ENCODE data around the gene CLIP1.

CLIP1 gene

DNA sequence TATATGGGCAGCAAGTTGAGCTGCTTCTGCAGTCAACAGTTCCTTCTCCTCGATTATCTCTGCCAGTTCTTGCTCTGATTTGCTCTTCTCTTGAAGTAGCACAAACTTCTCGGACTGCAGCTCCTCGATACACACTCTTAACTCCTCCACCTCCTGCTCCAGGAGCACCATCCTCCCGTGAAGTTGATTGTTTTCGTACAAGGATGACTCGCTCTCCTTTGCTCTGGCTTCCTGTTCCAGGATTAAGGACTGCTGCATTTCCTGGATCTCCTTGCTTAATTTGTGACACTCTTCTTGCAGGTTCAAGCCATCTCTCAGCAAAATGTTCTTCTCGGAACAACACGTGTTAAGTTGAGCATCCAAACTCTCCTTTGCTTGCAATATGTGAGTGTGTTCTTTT is 100.0 kb downstream of the CLIP1 start:
- in situ Hi-C loops (cut with HindIII; ENCODE audit: low sequenced_read_pairs) = loop anchor here (5.0 kb wide), 1 partner anchor 40 kb away; no protein-coding TSS in a partner anchor

DNA sequence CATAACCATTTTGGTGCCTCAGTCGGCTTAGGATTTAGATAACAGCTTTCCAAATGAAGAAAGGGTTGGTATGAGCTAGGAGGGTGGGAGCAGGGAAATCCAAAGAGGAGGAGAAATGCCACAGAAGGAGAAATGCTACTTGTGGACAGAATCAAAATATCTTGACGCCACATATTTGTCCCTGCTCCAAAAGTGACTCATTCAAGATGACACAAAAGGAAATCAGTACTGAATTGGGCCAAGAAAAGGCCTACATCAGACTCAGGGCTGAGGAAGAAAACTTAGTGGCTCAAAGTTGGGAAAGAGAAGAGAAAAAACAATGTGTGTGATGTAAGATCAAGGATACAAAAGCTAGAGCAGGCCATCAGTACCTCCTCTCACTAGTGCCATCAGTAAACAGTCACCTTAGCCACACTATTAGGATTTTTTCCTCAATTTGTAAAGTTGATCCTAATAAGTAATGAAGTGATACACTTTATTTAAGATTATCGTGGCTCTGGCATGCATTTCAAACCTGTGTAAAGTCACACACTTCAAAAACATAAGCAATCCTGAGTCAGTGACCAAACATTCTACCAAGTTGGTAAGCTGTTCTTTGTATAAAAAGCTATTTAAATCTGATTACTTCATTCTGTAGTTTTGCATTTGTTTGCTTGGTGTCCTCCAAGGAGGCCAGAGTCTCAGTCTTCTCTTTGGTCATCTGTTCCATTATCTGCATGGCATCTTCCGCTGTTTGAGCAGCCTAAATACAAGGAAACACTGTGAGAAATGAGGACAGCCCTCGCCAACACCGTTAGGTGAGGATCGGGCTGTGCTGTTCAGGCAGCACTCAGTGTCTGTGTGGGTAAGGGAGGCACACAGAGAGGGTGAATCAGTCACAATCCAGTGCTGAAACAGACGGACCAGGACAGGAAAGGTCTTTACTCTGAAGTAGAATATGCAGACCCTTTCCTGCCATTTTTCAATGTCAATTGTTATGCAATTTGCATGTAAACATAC is 103.6 kb downstream of the CLIP1 start:
- in situ Hi-C loops (cut with HindIII; ENCODE audit: low sequenced_read_pairs) = no loop called here

DNA sequence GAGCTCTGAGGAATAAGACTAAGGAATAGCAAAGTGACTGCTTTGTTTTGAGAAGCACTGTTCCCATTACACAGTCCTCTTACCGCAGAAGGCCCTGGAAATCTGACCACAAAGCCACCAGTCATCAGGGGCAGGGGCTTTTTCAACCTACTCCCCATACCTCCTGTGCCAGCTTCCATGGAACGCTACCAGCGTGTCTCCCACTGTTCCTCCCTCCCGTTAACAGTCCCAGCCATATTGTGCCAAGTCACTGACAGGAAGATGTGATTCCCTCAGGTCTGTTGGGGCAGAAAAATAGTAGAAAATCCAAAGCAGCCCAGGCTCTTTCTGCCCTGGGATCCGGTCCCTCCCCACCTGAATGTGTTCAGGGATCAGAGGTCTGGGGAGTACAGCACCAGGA is 109.5 kb downstream of the CLIP1 start:
- in situ Hi-C loops (cut with HindIII; ENCODE audit: low sequenced_read_pairs) = no loop called here

DNA sequence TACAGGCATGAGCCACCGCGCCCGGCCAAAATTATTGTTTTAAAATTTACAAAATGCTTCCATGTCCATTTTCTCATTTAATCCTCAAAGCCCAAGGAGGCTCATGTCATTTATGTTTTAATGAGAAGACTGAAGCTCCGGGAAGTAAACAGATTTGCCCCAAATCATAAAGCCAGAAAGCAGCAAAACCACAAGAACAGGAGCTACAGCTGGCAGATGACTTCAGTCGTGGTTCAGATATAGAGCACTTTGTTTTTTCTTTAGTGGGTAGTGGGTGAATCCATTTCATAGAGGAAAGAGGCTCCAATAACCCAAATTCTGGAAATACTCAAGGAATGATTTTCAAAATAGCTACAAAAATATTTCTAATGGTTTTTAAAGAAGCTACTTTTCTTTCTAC is 110.8 kb downstream of the CLIP1 start:
- in situ Hi-C loops (cut with HindIII; ENCODE audit: low sequenced_read_pairs) = no loop called here

DNA sequence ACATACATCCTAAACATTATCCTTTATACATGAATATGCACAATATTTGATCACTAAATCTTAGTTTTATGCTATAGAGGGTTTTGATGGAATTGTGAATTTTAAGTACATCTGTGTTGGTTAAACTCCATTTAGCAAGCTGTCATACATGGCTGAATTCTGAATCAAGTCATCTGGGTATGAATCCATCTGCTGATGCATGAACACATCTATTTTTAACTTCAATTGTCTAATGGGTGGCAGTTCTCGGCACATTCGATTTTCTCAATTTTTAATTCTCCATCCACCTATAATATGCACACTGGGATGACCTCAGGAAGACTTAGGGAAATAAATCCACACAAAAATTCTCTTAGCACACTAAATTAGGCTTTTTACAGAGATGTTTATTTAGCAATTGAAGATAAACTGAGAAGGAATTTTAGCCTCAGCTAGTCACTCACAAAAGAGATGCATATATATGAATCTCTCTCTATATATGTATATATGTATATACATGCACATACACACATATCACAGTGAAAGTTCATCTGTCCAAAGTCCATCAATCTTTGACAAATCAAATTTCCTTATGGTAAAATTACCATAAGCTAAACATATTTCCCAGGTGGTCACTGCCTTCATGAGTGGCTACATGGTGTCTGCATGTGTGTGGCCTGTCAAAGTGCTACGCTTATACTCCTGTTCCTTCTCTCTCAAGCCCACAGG is 111.7 kb downstream of the CLIP1 start:
- in situ Hi-C loops (cut with HindIII; ENCODE audit: low sequenced_read_pairs) = no loop called here

DNA sequence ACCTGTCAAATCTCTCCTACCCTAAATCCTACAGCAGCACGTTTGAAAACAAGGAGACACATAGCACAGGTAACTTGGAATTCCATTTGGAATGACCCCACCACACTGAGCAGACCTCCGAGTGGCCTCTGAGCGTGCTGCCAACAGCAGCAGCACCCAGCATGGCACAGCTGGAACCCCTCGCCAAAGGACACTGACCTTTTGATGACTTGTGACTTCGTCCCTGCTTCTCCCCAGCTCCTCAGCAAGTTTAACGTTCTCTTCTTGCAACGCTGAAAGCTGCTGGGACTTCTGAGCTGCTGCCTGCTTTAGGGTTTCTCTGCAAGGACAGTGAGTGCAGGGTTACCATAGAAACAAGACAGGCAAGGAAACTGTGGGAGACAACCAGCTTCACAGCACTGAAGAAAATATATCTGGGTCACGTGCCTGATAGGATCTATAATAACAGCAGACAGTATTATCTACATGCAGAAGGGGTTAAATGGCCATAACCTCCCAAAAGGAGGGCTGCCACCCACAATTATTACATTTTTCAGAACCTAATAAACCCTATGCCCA is 112.8 kb downstream of the CLIP1 start:
- in situ Hi-C loops (cut with HindIII; ENCODE audit: low sequenced_read_pairs) = no loop called here

DNA sequence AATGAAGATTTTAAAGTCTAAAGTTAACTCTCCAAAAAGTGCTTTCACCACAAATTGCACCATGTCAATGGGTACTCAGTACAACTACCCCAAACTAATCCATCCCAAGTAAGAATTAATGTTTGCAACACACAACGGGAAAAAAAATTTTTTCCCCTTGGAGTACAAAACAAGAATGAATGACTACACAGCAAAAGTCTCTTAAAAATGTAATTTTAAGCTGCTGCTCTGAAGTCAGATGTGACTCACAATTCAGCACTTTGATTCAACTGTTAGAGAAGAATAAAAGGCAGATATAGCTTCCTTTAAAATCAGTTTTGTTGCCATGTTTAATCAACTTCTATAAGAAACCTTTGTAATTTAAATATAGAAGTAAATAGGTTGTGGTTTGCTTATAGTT is 113.7 kb downstream of the CLIP1 start:
- in situ Hi-C loops (cut with HindIII; ENCODE audit: low sequenced_read_pairs) = no loop called here

DNA sequence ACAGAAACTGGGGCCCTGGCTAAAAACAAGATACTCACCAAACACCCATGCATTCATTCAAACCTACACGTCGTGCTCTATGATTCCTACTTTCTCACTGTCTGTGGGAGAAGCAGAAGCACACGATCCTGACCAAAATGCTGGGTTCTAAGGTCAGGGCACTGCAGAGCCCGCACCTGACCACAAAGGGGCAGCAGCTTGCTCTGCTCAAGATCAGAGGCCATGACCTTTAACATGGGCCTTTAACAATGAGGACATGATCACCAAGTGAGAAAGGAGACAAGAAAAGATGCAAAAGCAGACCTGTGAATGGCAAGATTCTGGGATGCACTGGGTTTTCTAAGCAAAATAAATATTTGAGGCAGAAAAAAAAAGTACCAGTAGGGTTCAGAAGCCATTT is 116.1 kb downstream of the CLIP1 start:
- in situ Hi-C loops (cut with HindIII; ENCODE audit: low sequenced_read_pairs) = no loop called here

DNA sequence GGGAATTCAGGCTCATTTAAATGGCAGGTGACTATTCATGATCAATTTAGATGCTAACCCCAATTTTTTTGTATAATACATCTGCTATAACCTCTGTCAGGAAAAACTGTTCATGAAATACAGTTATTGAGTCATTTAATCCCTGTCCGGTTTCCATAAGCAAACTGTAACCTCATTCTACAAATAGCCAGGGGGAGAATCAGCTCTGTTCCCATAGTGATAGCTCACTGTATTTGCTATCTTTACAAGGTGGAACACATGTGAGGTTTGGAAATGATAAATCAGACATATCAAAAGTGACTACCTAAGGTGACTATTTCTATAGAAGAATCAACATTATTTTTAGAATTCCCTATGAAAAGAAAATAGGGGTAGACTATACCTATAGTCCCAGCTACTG is 117.5 kb downstream of the CLIP1 start:
- in situ Hi-C loops (cut with HindIII; ENCODE audit: low sequenced_read_pairs) = no loop called here

DNA sequence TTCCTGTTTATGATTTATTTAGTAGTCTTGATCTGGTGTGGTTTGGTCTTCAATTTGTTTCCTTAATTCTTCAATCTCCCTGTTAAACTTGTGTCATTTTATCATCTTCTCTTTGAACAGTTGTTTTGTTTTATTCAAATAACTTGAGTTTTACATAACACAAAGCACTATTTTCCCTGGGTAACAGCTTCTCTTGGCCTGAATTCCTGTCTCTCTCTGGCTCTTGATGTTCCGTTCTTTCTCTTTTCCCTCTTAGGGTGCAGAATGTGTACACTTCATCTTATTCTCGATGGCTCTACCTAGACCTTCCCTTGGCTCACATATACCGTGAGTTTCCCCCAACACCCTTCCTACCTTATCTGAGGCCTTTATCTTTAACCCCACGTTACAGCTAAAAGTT is 119.4 kb downstream of the CLIP1 start:
- in situ Hi-C loops (cut with HindIII; ENCODE audit: low sequenced_read_pairs) = no loop called here

DNA sequence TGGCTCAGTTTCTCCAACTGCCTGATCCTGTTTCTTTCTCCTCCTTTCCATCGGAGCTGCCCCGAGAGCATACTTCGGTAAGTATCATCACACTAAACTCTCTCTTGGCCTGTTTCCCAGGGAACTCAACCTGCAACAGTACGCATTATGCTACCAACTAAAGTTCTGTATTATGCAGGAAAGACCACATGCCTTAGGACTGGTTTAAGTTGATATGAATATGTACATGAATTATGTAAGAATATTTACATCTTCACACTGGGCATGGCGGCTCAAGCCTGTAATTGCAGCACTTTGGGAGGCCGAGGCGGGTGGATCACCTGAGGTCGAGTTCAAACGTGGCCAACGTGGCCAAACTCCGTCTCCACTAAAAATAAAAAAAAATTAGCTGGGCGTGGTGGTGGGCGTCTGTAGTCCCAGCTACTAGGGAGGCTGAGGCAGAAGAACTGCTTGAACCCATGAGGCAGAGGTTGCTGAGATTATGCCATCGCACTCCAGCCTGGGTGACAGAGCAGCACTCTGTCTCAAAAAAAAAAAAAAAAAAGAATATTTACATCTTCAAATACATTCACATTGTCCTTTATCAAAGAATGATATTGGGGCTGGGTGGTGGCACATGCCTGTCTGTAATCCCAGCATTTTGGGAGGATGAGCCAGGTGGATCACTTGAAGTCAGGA is 124.3 kb downstream of the CLIP1 start:
- in situ Hi-C loops (cut with HindIII; ENCODE audit: low sequenced_read_pairs) = no loop called here

DNA sequence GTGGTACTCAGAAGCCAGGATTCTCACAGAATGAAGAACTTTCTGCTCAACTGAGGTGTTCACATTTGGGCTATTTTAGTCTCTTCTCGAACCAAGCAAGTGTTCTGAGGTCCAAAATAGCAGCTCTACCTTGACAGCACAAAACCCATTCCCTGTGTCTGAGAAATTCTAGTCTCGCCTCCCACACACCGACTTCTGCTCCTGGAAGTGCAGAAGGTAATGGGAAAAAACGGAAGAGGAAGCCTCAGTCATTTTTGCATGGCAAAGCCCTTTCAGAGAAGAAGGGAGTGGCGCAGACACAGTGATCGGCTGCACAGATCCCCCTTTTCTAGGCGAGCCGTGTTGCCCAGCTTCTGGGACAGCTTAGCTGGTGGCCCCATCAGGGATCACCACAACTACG is 125.0 kb downstream of the CLIP1 start:
- in situ Hi-C loops (cut with HindIII; ENCODE audit: low sequenced_read_pairs) = no loop called here

DNA sequence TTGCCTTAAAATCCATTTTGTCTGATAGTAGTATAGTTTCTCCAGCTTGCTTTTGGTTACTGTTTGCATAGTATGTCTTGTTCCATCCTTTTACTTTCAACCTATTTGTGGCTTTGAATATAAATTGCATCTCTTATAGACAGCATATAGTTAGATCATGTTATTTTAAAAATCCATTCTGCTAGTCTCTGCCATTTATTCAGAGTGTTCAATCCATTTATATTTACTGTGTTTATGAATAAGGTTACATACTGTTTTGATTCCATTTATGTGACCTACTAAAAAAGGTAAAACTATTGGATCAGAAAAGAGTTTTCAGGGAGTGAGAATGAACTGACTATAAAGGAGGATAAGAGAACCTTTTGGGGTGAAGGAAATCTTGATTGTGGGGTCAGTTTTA is 126.6 kb downstream of the CLIP1 start:
- in situ Hi-C loops (cut with HindIII; ENCODE audit: low sequenced_read_pairs) = no loop called here

DNA sequence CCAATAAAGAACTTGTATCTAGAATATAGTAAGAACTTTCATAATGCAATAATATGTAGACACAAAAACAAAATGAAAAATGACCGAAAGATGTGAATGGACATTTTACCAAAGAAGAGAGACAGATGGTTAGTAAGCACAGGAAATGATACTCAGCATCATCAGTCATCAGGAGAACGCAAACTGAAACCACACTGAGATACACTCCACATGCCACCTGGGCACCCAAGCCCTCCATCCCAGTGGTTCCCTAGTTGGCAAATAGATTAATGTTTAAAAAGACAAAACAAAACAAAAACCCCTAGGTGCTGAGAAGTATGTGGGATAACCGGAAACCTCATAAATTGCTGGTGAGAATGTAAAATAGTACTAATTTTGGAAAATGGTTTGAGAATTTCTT is 129.4 kb downstream of the CLIP1 start:
- in situ Hi-C loops (cut with HindIII; ENCODE audit: low sequenced_read_pairs) = no loop called here

DNA sequence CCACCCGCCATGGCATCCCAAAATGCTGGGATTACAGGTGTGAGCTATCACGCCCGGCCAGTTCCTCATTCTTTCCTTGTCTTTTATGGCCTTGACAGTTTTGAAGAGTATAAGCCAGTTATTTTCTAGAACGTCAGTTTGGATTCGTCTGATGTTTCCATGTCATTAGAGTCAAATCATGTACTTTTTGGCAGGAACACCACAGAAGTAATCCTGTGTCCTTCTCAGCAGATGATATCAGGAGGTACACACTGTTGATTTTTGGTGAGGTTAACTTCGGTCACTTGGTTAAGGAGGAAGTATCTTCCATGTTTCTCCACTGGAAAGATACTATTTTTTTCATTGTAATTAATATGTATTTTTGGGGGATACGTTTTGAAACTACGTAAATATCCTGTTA is 131.0 kb downstream of the CLIP1 start:
- in situ Hi-C loops (cut with HindIII; ENCODE audit: low sequenced_read_pairs) = no loop called here

DNA sequence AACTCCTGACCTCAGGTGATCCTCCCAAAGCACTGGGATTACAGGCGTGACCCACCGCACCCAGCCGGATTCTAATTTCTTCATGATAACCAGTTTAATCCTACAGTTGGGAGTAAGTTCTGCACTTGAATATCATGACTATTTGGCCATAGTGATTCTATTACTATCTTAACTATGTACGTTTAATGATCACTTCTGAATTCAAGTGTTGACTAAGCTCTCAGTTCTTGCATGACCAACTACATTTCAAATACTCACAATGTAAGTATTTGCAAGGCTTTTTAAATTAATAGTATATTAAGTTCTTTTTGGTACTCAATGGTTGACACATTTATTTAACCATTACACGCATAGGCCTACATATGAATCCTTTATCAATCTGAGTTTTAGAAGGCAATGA is 138.8 kb downstream of the CLIP1 start:
- in situ Hi-C loops (cut with HindIII; ENCODE audit: low sequenced_read_pairs) = loop anchor here (5.0 kb wide), 1 partner anchor 39 kb away; no protein-coding TSS in a partner anchor

DNA sequence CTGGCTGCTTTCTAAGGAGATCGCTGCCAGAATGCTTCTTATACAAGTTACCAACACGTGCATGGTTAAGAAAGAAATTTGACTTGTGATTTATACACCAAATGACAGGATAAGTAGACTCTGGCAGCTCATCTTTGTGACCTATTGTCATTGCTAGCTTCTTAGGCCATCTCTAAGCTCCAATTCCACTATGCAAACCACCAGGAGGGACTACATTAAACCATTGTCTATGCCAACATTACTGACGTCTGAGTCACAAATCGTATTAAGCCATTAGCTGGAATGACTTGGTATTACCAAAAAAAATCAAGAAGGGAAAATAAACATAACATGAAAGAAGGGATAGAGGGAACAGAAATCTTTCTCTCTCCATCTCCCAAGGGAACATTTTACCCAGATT is 140.4 kb downstream of the CLIP1 start:
- in situ Hi-C loops (cut with HindIII; ENCODE audit: low sequenced_read_pairs) = loop anchor here (5.0 kb wide), 1 partner anchor 40 kb away; no protein-coding TSS in a partner anchor

DNA sequence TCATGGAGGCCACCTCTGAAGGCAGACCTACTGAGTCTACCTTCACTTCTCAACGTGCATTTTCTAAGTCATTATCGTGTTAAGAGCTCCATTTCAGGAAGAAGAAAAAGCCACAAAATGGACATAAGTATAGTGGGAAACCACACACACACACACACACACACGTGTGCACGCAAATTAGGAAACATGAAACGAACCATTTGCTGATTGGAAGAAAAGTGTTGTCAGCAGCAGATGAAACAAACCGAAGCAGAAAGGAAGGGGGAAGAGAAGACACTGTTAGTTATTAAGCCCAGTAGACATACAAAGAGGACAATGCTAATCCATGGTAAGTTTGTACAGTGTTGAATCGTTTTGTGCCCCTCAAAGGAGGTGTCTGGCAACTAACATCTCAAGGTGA is 146.2 kb downstream of the CLIP1 start:
- in situ Hi-C loops (cut with HindIII; ENCODE audit: low sequenced_read_pairs) = no loop called here

DNA sequence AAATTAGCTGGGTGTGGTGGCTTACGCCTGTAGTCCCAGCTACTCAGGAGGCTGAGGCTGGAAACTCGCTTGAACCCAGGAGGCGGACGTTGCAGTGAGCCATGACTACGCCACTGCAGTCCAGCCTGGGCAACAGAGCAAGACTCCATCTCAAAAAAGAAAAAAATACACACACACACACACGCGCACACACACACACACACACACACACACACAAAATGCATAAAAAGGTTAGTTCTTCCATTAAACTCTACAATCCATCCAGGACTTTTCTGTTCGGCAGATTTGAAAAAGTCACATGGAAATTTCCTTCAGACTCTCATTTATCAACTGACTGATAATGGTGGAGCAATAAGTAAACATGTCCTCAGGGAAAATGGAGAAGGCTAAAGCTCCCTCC is 147.0 kb downstream of the CLIP1 start:
- in situ Hi-C loops (cut with HindIII; ENCODE audit: low sequenced_read_pairs) = no loop called here

DNA sequence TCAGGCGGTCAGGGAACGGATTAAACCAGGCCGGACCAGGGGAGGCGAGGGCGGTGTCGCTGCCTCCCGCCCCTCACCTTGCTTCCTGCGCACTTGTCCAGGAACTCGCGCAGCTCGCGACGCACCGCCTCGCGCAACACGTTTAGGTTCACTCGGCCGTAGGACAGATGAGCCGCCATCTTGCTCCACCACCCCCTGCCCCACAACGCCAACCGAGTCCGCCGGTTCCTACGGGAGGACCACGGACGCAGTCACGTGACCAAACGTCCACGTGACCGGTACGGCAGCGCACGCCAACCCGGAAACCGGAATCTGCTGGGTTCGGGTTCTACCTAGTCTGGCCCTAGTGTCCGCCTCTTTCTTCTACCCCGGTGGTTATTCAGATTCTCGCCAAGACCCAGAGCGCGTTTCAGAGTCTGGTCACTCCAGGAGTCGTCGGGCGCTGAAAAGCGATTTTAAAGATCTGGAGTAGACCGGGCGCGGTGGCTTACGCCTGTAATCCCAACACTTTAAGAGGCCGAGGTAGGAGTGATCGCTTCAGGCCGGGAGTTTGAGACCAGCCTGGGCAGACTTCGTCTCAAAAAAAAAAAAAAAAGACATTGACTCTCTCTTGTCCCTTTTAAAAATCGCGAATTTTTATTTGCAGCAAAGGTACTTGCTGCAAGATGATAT is 156.1 kb downstream of the CLIP1 start, which contains the start of gene VPS33A:
Gene VPS33A, minus strand, starts transcription at position 265 of the 672 bp plus-strand sequence. Its CDS starts 86 bp downstream, at position 179.
- in situ Hi-C loops (cut with HindIII; ENCODE audit: low sequenced_read_pairs) = no loop called here
